Measurements from ENCODE around the gene POMP.

POMP gene

GRCh38 chr13:28655561-28655960 is 3.4 kb upstream of the POMP start:
- no peak for TF ChIP-seq CTCF (IDR thresholded peaks at IDR 0.05; ENCODE audit: low read depth, low read length)
- H3K4me3 ChIP-seq (ENCODE audit: low read depth, low read length), result no peak overlapping the region

- TF ChIP-seq CTCF (IDR thresholded peaks at IDR 0.05; ENCODE audit: low read depth, low read length), result no peak; the same call in 1 of the 2 replicates
- H3K4me3 ChIP-seq (ENCODE audit: low read depth, low read length), result peak overlapping the region; percentile 96
Measured at GRCh38 chr13:28657784-28658538, 969 bp upstream of the POMP start.

GRCh38 chr13:28658539-28658795 is 463 bp upstream of the POMP start:
- peak overlapping the region; percentile 96 for H3K4me3 ChIP-seq (ENCODE audit: low read depth, low read length)
- no peak for TF ChIP-seq CTCF (IDR thresholded peaks at IDR 0.05; ENCODE audit: low read depth, low read length)

- no peak for TF ChIP-seq CTCF (IDR thresholded peaks at IDR 0.05; ENCODE audit: low read depth, low read length)
- peak overlapping the region; percentile 96 for H3K4me3 ChIP-seq (ENCODE audit: low read depth, low read length)
Measured at GRCh38 chr13:28659621-28659970, 666 bp downstream of the POMP start.

- TF ChIP-seq CTCF (IDR thresholded peaks at IDR 0.05; ENCODE audit: low read depth, low read length), result no peak
- H3K4me3 ChIP-seq (ENCODE audit: low read depth, low read length), result no peak overlapping the region
Measured at GRCh38 chr13:28666897-28667488, 8.1 kb downstream of the POMP start.

GRCh38 chr13:28671126-28671792 is 12.3 kb downstream of the POMP start:
- no peak overlapping the region for H3K4me3 ChIP-seq (ENCODE audit: low read depth, low read length)
- no peak for TF ChIP-seq CTCF (IDR thresholded peaks at IDR 0.05; ENCODE audit: low read depth, low read length)

- no peak overlapping the region for H3K4me3 ChIP-seq (ENCODE audit: low read depth, low read length)
- peak; percentile 9; the same call in 1 of the 2 replicates for TF ChIP-seq CTCF (IDR thresholded peaks at IDR 0.05; ENCODE audit: low read depth, low read length)
Measured at GRCh38 chr13:28678809-28679208, 19.9 kb downstream of the POMP start.
